Peyer's patch (tissue), 4 donors: ENCODE measurements around the gene KCTD1. TPM values are rescaled to one million over a fixed set of nuclear protein-coding genes. Genes with fewer than 3 reads are reported as not detected.

Source experiments
- DNase-seq, 3 donors: peaks; one replicate each; pipeline ENCODE4 v3.0.0-alpha.2; 2017 to 2019
- H3K27ac ChIP-seq, 4 donors: fragments of 200-600 bp; sonication (generic); one replicate each; pipeline ENCODE4 v1.5.1; 2016 to 2019
- H3K27me3 ChIP-seq, 2 donors: fragments of 200-600 bp; sonication (generic); one replicate each; pipeline ENCODE4 v1.5.1; 2019
- H3K36me3 ChIP-seq, 3 donors: fragments of 200-600 bp; sonication (generic); one replicate each; pipeline ENCODE4 v1.5.1; 2016 to 2019
- H3K4me1 ChIP-seq, 4 donors: fragments of 200-600 bp; sonication (generic); one replicate each; pipeline ENCODE4 v1.5.1; 2016 to 2019
- H3K4me3 ChIP-seq, 4 donors: fragments of 200-600 bp; sonication (generic); 1 replicate in 3 of 4; 2 replicates in 1 of 4; pipeline ENCODE4 v1.5.1; 2016 to 2019; ENCODE audit warnings: mild to moderate bottlenecking in 1 of 4
- H3K9me3 ChIP-seq, 4 donors: fragments of 200-600 bp; sonication (generic); one replicate each; pipeline ENCODE4 v1.5.1; 2016 to 2019; ENCODE audit warnings: mild to moderate bottlenecking in 1 of 4
- POLR2A ChIP-seq, 2 donors: fragments of 450-650 bp; IDR thresholded peaks; one replicate each; pipeline ENCODE4 v1.5.1; 2017; ENCODE audit warnings: antibody characterized with exemption in 2 of 2, mild to moderate bottlenecking in 2 of 2, moderate library complexity in 2 of 2
- total RNA-seq, 4 donors: library from RNA; depleted of rRNA; stranded (reverse); fragments of >200 nt; gene quantifications; one replicate each; pipeline ENCODE4 v1.1.0, GENCODE V29; 2016
- TF ChIP-seq, protein P1 (sequence below), 6 experiments: fragments of 450-650 bp in 4 of 6; fragments of 200-600 bp in 2 of 6; sonication (generic) in 1 of 6; IDR thresholded peaks; one replicate each; pipeline ENCODE4 v1.5.1; 2017 to 2019; ENCODE audit warnings: antibody characterized with exemption in 6 of 6, mild to moderate bottlenecking in 3 of 6, moderate library complexity in 1 of 6

Gene KCTD1
- total RNA-seq, 4 donors from 2014 or later, result 2.5 to 6.3 (median 4.7) TPM

DNA sequence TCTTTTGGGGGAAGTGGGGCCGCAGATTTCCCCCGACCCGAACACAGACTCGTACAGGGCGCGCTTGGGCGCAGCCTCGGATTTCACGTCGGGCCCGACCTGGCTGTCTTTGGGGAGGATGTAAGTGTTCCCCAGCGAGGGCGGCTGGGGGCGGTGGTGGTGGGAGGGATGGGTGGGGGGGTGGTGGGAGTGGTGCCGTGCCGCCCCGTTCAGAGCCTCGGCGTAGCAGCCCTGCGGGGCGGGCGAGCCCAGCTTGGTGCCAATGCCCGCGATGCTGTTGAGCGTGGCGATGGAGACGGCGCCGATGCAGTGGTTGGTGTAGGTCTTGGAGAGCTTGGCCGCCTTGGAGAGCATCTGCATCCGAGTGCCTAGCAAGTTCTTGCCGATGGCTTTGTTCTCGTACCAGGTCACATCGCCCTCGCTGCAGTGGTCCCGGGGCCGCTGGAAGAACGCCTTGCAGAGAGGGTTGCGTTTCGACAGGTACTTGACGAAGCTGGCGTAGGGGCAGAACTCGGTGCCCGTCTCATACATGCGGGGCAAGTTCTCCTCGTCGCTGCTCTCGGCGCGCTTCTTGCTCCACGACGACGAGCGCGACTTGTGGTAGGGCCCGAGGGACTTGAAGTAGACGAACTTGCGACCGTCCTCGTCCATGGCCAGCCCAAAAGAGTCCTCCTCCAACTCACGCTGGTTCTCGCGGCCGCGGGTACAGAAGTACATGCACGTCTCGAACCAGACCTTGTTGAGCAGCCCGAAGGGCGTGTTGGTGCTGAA is 1.3 kb downstream of the KCTD1 start:
- no peak for DNase-seq
- peak overlapping the region in 3 of 4 donors; percentile 70 to 78 (median 72) for H3K4me3 ChIP-seq
- H3K9me3 ChIP-seq, result no peaks in the 10 kb centered on the region
- peaks cover 0 to 32% (median 16%) of the 10 kb centered on the region in 4 donors for H3K4me1 ChIP-seq
- H3K36me3 ChIP-seq, result no peaks in the 10 kb centered on the region
- H3K27me3 ChIP-seq, result peaks cover 0 to 11% of the 10 kb centered on the region in 2 donors
- no peak overlapping the region for H3K27ac ChIP-seq
- TF ChIP-seq, protein P1, sequence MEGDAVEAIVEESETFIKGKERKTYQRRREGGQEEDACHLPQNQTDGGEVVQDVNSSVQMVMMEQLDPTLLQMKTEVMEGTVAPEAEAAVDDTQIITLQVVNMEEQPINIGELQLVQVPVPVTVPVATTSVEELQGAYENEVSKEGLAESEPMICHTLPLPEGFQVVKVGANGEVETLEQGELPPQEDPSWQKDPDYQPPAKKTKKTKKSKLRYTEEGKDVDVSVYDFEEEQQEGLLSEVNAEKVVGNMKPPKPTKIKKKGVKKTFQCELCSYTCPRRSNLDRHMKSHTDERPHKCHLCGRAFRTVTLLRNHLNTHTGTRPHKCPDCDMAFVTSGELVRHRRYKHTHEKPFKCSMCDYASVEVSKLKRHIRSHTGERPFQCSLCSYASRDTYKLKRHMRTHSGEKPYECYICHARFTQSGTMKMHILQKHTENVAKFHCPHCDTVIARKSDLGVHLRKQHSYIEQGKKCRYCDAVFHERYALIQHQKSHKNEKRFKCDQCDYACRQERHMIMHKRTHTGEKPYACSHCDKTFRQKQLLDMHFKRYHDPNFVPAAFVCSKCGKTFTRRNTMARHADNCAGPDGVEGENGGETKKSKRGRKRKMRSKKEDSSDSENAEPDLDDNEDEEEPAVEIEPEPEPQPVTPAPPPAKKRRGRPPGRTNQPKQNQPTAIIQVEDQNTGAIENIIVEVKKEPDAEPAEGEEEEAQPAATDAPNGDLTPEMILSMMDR (IDR thresholded peaks at IDR 0.05), result no peak
- TF ChIP-seq POLR2A (IDR thresholded peaks at IDR 0.05), result no peak

DNA sequence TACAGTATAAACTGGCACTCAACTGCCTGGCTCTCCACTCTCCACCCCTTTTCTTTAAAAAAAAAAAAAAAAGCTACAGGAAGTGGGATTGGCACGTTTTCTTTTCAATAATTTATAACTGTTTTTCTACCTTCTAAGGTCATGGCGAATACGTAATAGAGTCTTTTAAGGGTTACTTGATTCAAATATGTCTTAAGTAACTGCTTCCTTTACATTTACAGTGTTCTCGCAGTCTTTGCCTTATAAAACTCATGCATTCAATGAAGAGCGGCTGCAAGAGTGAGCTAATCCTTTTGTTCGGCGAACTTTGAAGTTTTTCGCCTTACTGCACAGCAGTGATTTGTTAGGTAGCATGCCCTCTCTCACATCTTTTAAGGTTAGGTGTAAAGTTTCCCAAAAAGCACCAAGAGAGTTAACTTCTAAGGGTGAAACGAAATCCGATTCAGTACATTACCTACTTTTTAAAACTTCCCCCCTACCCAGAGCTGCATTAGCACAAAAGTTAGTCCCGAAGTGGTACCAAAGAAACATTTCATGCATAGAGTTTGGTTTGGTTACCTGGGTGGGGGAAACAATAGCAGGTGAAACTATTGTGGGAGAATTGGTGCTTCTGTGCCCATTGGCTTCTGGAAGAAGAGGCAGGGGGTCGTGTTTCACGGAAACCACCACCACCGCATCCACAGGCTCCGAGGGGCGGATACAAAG is 2.0 kb downstream of the KCTD1 start:
- peaks cover 0 to 32% (median 16%) of the 10 kb centered on the region in 4 donors for H3K4me1 ChIP-seq
- H3K9me3 ChIP-seq, result no peaks in the 10 kb centered on the region
- H3K36me3 ChIP-seq, result no peaks in the 10 kb centered on the region
- H3K27ac ChIP-seq, result no peak overlapping the region
- no peak overlapping the region for H3K4me3 ChIP-seq
- peaks cover 0 to 9% of the 10 kb centered on the region in 2 donors for H3K27me3 ChIP-seq
- TF ChIP-seq, protein P1 (IDR thresholded peaks at IDR 0.05), result no peak
- TF ChIP-seq POLR2A (IDR thresholded peaks at IDR 0.05), result no peak
- DNase-seq, result no peak

DNA sequence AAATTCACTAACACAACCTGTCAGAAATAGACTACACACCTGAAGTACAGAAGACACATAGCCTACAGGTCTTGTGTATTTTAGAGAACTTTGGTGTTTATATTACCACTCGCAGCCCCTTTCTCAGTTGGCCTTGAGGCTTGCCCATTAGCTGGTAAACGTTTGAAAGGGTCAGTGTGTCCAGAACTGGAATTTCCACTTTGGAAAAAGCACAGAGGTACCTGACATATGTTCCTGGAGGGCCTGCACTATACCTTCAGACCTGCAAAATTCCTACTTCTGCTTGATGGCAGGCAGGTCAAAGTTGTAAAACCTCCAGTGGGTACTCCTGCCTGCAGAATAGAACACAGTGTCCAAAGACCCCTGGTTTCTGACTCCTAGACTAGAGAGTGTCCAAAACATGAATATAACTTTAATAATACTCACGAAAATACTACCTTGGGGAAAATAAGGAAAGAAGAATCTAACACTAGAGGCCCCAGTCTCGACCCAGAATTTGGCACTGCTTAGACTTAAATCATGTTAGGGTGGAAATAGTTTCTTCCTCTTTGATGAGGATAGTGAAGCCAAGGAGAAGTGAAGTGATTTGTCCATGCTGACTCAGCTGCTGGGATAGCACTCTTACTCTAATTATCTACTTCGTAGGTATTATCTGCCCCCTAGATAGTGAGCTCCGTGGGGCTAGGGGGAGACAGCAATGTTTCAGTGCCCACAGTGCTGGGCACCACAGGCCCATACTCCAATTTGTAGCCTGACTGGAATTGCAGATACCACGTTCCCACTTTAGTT is 2.8 kb downstream of the KCTD1 start:
- H3K36me3 ChIP-seq, result no peaks in the 10 kb centered on the region

DNA sequence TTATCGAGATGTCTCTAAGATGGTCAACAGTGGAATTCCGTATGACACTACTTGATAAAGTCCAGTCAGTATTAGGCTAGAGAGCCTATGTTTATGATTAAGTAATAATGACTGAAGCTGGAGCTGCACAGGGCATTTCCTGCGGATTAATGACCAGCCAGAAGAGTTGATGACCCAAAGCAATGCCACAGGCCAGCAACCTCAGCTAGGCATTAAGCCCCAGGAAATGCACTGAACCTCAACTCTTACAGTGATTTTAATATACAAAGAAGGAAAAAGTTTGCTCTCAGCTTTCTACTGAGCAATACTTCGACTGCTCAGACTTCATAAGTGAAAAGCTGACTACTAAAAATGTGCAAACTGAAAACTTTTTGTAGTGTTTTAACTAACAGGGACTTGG is 3.9 kb downstream of the KCTD1 start:
- H3K4me3 ChIP-seq, result no peak overlapping the region
- peaks cover 0 to 14% (median 6%) of the 10 kb centered on the region in 4 donors for H3K4me1 ChIP-seq
- DNase-seq, result no peak
- TF ChIP-seq, protein P1 (IDR thresholded peaks at IDR 0.05), result no peak
- no peak for TF ChIP-seq POLR2A (IDR thresholded peaks at IDR 0.05)
- no peaks in the 10 kb centered on the region for H3K9me3 ChIP-seq
- no peaks in the 10 kb centered on the region for H3K27me3 ChIP-seq
- no peaks in the 10 kb centered on the region for H3K36me3 ChIP-seq
- H3K27ac ChIP-seq, result no peak overlapping the region

More for the DNA sequence above, 2.8 kb downstream of the KCTD1 start:
- Histone ChIP-seq H3K27ac (no peak overlapping the region), H3K4me1 (peaks cover 0 to 25% (median 14%) of the 10 kb centered on the region in 4 donors), H3K9me3 (no peaks in the 10 kb centered on the region), H3K4me3 (no peak overlapping the region), H3K27me3 (peaks cover 0 to under 1% of the 10 kb centered on the region in 2 donors)
- TF ChIP-seq, protein P1 (IDR thresholded peaks at IDR 0.05), result no peak
- no peak for TF ChIP-seq POLR2A (IDR thresholded peaks at IDR 0.05)
- DNase-seq, result no peak

DNA sequence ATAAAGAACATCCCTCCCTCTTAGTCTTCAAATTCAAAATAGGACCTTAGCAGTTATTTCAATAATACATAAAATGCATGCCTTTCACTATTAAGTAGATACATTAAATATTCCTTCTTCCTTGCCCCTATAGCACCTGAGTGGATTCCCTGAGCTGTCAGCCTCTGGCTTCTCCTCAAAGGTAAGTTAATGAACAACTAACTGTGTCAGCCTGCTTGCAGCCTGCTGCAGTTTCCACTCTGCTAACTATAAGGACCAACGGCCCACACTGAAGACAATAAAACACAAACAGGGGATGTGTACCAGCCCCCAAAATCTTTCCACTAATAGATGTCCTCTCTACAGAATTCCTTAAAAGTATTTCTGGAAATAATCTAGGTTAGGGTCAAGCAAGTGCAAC is 5.0 kb downstream of the KCTD1 start:
- no peak overlapping the region for H3K4me3 ChIP-seq
- no peaks in the 10 kb centered on the region for H3K36me3 ChIP-seq
- H3K9me3 ChIP-seq, result no peaks in the 10 kb centered on the region
- TF ChIP-seq, protein P1 (IDR thresholded peaks at IDR 0.05), result no peak
- peaks cover 0 to 7% (median 3%) of the 10 kb centered on the region in 4 donors for H3K4me1 ChIP-seq
- no peak overlapping the region for H3K27ac ChIP-seq
- no peak for DNase-seq
- no peaks in the 10 kb centered on the region for H3K27me3 ChIP-seq
